ENCODE results near the gene TREM1. TPM values are rescaled to one million over a fixed set of nuclear protein-coding genes. Genes with fewer than 3 reads are reported as not detected.

TREM1 gene
- 100 to 1,000 TPM in 4 of 6 donors, 10 to 100 TPM in 2; 52.8 to 168 (median 115) TPM for total RNA-seq

DNA sequence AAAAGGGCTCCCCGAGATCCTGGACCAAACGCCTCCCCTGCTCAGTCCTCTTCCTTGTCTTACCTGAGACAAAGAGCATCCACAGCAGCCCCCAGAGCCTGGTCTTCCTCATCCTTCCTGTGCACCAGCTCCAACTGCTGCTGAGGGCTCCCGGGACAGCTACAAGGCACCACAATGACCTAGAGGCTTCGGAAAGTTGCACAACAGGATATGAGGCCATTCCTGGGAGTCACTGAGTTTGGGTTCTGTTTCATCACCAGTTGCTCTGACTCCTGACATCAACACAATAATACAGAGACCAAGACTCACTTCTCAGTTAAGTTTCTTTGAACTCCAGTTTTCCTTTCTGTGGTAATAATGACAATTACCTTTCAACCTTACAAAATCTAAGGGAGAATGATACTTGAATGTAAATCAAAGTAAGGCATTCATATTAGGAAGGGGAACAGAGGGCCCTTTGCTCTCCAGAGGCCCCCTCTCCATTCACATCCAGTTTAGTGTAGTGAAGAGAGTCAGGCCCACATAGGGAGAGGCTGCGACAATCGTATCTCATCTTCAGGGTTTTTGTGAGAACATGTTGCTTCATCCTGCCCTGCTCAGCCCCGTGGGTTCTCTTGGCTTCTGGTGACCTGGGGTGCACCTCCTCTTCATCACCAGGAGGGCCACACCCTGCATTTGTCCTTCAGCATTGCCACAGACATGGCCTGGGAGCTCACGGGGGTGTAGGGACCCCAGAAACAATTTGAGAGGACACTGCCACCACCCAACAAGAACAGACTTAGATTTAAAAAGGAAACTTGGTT lies at the start of gene TREM1:
TREM1 (minus strand) TSS at position 139 of the 803 bp plus-strand sequence; CDS start at position 112, 27 bp downstream.
- DNase-seq = peak in 1 of 2 donors; percentile 88
- Histone ChIP-seq H3K4me3 (peak within 1 kb of the TSS in 3 of 4 donors; percentile 8 to 42 (median 18)), H3K9me3 (no peaks in the 10 kb centered on the region), H3K27ac (peak within 1 kb of the TSS; percentile 73 to 84 (median 78)), H3K36me3 (no peaks in the 10 kb centered on the region), H3K27me3 (no peaks in the 10 kb centered on the region), H3K4me1 (peaks cover 8 to 33% (median 28%) of the 10 kb centered on the region in 4 donors)
- WGBS, 2 donors = 54% methylated on average over 8 of the region's 8 CpGs
- TF ChIP-seq POLR2A (IDR thresholded peaks at IDR 0.05) (peak in 1 of 4 donors; percentile 86), EP300 (IDR thresholded peaks at IDR 0.05) (peak; percentile 37 to 87 (median 68)), POLR2AphosphoS5 (IDR thresholded peaks at IDR 0.05) (peak; percentile 88 to 96)
- TF ChIP-seq, protein P1, sequence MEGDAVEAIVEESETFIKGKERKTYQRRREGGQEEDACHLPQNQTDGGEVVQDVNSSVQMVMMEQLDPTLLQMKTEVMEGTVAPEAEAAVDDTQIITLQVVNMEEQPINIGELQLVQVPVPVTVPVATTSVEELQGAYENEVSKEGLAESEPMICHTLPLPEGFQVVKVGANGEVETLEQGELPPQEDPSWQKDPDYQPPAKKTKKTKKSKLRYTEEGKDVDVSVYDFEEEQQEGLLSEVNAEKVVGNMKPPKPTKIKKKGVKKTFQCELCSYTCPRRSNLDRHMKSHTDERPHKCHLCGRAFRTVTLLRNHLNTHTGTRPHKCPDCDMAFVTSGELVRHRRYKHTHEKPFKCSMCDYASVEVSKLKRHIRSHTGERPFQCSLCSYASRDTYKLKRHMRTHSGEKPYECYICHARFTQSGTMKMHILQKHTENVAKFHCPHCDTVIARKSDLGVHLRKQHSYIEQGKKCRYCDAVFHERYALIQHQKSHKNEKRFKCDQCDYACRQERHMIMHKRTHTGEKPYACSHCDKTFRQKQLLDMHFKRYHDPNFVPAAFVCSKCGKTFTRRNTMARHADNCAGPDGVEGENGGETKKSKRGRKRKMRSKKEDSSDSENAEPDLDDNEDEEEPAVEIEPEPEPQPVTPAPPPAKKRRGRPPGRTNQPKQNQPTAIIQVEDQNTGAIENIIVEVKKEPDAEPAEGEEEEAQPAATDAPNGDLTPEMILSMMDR (IDR thresholded peaks at IDR 0.05) = peak in 3 of 6 experiments; percentile 6 to 24 (median 11)
- peak; percentile 81 to 84 for ATAC-seq (ENCODE audit: low FRiP score in 2 of 2)

DNA sequence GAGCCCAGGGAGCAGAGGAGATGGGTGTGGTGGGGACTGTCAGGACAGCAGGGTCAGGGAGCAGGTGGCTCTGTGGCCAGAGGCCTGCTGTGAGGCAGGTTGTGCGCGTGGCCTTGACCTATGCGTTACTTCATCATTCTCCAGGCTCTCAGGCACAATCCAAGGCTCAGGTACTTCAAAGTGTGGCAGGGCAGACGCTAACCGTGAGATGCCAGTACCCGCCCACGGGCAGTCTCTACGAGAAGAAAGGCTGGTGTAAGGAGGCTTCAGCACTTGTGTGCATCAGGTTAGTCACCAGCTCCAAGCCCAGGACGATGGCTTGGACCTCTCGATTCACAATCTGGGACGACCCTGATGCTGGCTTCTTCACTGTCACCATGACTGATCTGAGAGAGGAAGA lies 49.5 kb upstream of the TREM1 start:
- Histone ChIP-seq H3K4me3 (no peak overlapping the region), H3K4me1 (no peaks in the 10 kb centered on the region), H3K9me3 (no peaks in the 10 kb centered on the region), H3K36me3 (no peaks in the 10 kb centered on the region), H3K27me3 (no peaks in the 10 kb centered on the region), H3K27ac (no peak overlapping the region)
- DNase-seq = no peak
- TF ChIP-seq POLR2AphosphoS5 (IDR thresholded peaks at IDR 0.05) = no peak
- TF ChIP-seq, protein P1 (IDR thresholded peaks at IDR 0.05) = no peak
- WGBS, 2 donors = 87% methylated on average over 11 of the region's 11 CpGs; no CpG with 5 or more reads in 1 of the 2 donors
- ATAC-seq (ENCODE audit: low FRiP score in 2 of 2) = no peak

DNA sequence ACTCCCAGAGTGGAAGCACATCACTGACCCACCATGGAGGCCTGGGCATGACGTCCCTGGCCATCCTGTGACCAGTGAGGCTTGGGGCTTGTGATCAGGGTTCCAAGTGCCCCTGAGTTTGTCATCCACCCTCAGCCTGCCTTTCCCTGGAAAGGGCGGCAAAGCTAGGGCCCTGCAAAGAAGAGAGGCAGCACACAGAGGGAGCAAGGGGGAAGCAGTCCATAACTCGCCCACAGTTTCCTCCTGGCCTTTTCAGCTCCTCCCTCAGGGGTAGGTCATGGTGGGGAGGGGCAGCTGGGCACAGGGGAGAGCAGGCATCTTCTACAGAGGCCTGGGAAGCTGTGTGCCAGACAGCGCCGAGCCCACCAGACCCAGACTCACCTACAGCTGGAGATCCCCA lies 48.8 kb upstream of the TREM1 start, which contains the start of gene NCR2:
NCR2 (plus strand) TSS at position 313 of the 400 bp plus-strand sequence. CDS start 269 bp downstream, outside the sequence.
- Histone ChIP-seq H3K27me3 (no peaks in the 10 kb centered on the region), H3K4me3 (no peak within 1 kb of the TSS), H3K27ac (no peak within 1 kb of the TSS), H3K4me1 (no peaks in the 10 kb centered on the region), H3K9me3 (no peaks in the 10 kb centered on the region), H3K36me3 (no peaks in the 10 kb centered on the region)
- ATAC-seq (ENCODE audit: low FRiP score in 2 of 2) = no peak
- TF ChIP-seq POLR2AphosphoS5 (IDR thresholded peaks at IDR 0.05) = no peak
- DNase-seq = no peak
- WGBS, 2 donors = 60 to 86% methylated on average over 1 to 5 of the region's 5 CpGs

DNA sequence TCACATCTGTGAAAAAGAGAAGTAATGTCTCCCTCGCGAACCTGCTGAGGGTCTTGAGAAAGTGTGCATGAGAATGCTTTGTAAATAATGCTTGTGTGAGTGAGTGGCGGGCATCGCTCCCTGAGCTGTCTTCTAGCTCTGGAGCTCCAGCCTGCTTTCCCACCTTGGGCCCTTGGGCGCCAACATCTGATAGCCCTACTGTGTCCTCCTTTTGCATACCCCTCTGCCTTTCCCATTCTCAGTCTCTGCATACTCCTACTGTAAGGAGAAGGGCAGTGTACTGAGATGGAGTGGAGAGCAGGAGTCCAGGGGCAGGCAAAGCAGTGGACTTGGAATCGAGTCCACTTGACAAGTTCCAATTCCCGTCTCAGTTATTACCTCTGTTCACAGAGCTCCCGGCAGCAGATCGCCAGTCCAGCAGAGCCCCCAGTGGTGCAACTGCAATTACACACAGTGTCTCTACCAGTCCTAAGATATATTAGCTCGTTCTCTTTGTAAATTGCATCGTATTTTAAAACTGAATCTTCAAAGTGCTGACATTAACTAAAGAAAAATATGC lies 48.1 kb upstream of the TREM1 start:
- no peak for ATAC-seq (ENCODE audit: low FRiP score in 2 of 2)
- H3K27me3 ChIP-seq = no peaks in the 10 kb centered on the region
- H3K36me3 ChIP-seq = no peaks in the 10 kb centered on the region
- 56 to 66% methylated on average over 11 of the region's 11 CpGs for WGBS, 2 donors
- no peaks in the 10 kb centered on the region for H3K4me1 ChIP-seq
- DNase-seq = no peak
- H3K27ac ChIP-seq = no peak overlapping the region
- TF ChIP-seq POLR2A (IDR thresholded peaks at IDR 0.05) = no peak
- no peak for TF ChIP-seq POLR2AphosphoS5 (IDR thresholded peaks at IDR 0.05)
- no peak for TF ChIP-seq EP300 (IDR thresholded peaks at IDR 0.05)
- TF ChIP-seq, protein P1 (IDR thresholded peaks at IDR 0.05) = no peak
- H3K4me3 ChIP-seq = no peak overlapping the region
- no peaks in the 10 kb centered on the region for H3K9me3 ChIP-seq

Data from upper lobe of left lung (tissue), 6 donors.